ENCODE data around the gene ELF5. TPM values are rescaled to one million over a fixed set of nuclear protein-coding genes. Genes with fewer than 3 reads are reported as not detected.
A peak's percentile ranks its signal among the peaks of the same experiment; 100 is the strongest.

Gene ELF5
- total RNA-seq, 1 experiment from 2014 or later = 0.11 TPM

- intact Hi-C loops (cut with micrococcal nuclease) = loop anchor here (1.0 to 5.0 kb wide), 2 partner anchors 74 to 377 kb away; no protein-coding TSS in a partner anchor
- H3K9me3 ChIP-seq (ENCODE audit: low read length) = no peaks in the 10 kb centered on the region
- POLR2A ChIA-PET (ENCODE audit: unreplicated experiment) = no interaction called here
- no TSS peak for BruUV-seq (replicated peaks)
- no peak overlapping the region for H3K4me2 ChIP-seq (ENCODE audit: low read length)
- ATAC-seq = peak; percentile 99
- no peaks in the 10 kb centered on the region for H3K79me2 ChIP-seq (ENCODE audit: low read length)
- H3K4me3 ChIP-seq (ENCODE audit: low read length) = no peak overlapping the region
- H3K9me2 ChIP-seq (replicated peaks; ENCODE audit: low read length) = no peaks in the 10 kb centered on the region
- H3K9ac ChIP-seq (ENCODE audit: low read length) = no peak overlapping the region
- H3K36me3 ChIP-seq (ENCODE audit: low read depth, low read length) = no peaks in the 10 kb centered on the region
- H4K20me1 ChIP-seq (ENCODE audit: low read length) = no peaks in the 10 kb centered on the region
- TF ChIP-seq, protein P1, sequence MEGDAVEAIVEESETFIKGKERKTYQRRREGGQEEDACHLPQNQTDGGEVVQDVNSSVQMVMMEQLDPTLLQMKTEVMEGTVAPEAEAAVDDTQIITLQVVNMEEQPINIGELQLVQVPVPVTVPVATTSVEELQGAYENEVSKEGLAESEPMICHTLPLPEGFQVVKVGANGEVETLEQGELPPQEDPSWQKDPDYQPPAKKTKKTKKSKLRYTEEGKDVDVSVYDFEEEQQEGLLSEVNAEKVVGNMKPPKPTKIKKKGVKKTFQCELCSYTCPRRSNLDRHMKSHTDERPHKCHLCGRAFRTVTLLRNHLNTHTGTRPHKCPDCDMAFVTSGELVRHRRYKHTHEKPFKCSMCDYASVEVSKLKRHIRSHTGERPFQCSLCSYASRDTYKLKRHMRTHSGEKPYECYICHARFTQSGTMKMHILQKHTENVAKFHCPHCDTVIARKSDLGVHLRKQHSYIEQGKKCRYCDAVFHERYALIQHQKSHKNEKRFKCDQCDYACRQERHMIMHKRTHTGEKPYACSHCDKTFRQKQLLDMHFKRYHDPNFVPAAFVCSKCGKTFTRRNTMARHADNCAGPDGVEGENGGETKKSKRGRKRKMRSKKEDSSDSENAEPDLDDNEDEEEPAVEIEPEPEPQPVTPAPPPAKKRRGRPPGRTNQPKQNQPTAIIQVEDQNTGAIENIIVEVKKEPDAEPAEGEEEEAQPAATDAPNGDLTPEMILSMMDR (conservative IDR thresholded peaks at IDR 0.05; ENCODE audit: low read depth, low read length) = peak; percentile 89
- no peak for TF ChIP-seq EZH2phosphoT487 (IDR thresholded peaks at IDR 0.05; ENCODE audit: borderline replicate concordance, low read length)
- no peak for TF ChIP-seq EZH2 (IDR thresholded peaks at IDR 0.05; ENCODE audit: low read length, unreplicated experiment)
- DNase-seq = peak; percentile 70
- H3K4me1 ChIP-seq (ENCODE audit: insufficient read depth, low read length) = 0 out of 2 replicates have a peak, but pooled peaks cover 7% of the 10 kb centered on the region
- CTCF ChIA-PET = interaction anchor here (0.5 kb wide), 1 partner anchor 141 kb away, joined by 3 read pairs; no protein-coding TSS in a partner anchor
- H3K27ac ChIP-seq (ENCODE audit: low read length) = no peak overlapping the region
- H3F3A ChIP-seq (ENCODE audit: low read length, unreplicated experiment) = no peaks in the 10 kb centered on the region
- H2AFZ ChIP-seq (ENCODE audit: low read length) = peak overlapping the region; percentile 52; the same call in 1 of the 2 replicates
- no peaks in the 10 kb centered on the region for H3K27me3 ChIP-seq (ENCODE audit: low read length)
These were observed 533 bp downstream of the ELF5 start for GRCh38 chr11:34512840-34513681.

- no peaks in the 10 kb centered on the region for H3K27me3 ChIP-seq (ENCODE audit: low read length)
- H3K4me2 ChIP-seq (ENCODE audit: low read length) = no peak overlapping the region
- 0 out of 2 replicates have a peak, but pooled peaks cover 7% of the 10 kb centered on the region for H3K4me1 ChIP-seq (ENCODE audit: insufficient read depth, low read length)
- H3K4me3 ChIP-seq (ENCODE audit: low read length) = no peak overlapping the region
- H3K36me3 ChIP-seq (ENCODE audit: low read depth, low read length) = no peaks in the 10 kb centered on the region
- no peaks in the 10 kb centered on the region for H3K9me3 ChIP-seq (ENCODE audit: low read length)
- H3K79me2 ChIP-seq (ENCODE audit: low read length) = no peaks in the 10 kb centered on the region
- no peaks in the 10 kb centered on the region for H3F3A ChIP-seq (ENCODE audit: low read length, unreplicated experiment)
- BruUV-seq (replicated peaks) = no TSS peak
- H2AFZ ChIP-seq (ENCODE audit: low read length) = no peak overlapping the region
- CTCF ChIA-PET = no interaction called here
- intact Hi-C loops (cut with micrococcal nuclease) = loop anchor here (5.0 kb wide), 1 partner anchor 77 kb away; no protein-coding TSS in a partner anchor
- no peaks in the 10 kb centered on the region for H4K20me1 ChIP-seq (ENCODE audit: low read length)
- POLR2A ChIA-PET (ENCODE audit: unreplicated experiment) = no interaction called here
- H3K9ac ChIP-seq (ENCODE audit: low read length) = no peak overlapping the region
- DNase-seq = no peak
- TF ChIP-seq EZH2 (IDR thresholded peaks at IDR 0.05; ENCODE audit: low read length, unreplicated experiment) = no peak
- no peak for TF ChIP-seq EZH2phosphoT487 (IDR thresholded peaks at IDR 0.05; ENCODE audit: borderline replicate concordance, low read length)
- TF ChIP-seq, protein P1 (conservative IDR thresholded peaks at IDR 0.05; ENCODE audit: low read depth, low read length) = no peak
- no peak for ATAC-seq
- no peaks in the 10 kb centered on the region for H3K9me2 ChIP-seq (replicated peaks; ENCODE audit: low read length)
- no peak overlapping the region for H3K27ac ChIP-seq (ENCODE audit: low read length)
These were observed 2.9 kb downstream of the ELF5 start for GRCh38 chr11:34510673-34511072.

DNA sequence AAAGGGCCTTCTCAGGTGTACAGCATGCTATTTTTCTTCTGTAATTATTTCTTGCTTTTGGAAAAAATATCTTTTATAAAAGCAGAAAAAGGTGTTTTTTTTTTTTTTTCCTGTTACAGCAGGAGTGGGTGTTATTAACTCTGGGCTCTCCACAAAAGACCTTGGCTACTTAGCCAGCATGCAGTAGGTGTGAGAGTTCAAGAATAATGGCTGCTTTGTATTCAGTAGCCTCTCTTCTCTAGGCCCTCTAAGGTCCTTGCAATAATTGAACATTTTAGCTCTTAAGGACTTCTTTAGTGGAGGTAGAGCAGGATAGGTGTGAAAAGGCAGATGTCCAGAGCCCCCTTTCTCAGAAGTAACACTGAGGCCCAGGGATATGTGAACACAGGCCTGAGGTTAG is 3.4 kb downstream of the ELF5 start:
- H3K4me3 ChIP-seq (ENCODE audit: low read length) = no peak overlapping the region
- no peaks in the 10 kb centered on the region for H3K9me2 ChIP-seq (replicated peaks; ENCODE audit: low read length)
- ATAC-seq (no peak), DNase-seq (no peak)
- no TSS peak for BruUV-seq (replicated peaks)
- intact Hi-C loops (cut with micrococcal nuclease) = loop anchor here (5.0 kb wide), 1 partner anchor 77 kb away; no protein-coding TSS in a partner anchor
- H2AFZ ChIP-seq (ENCODE audit: low read length) = no peak overlapping the region
- H3K27me3 ChIP-seq (ENCODE audit: low read length) = no peaks in the 10 kb centered on the region
- ChIA-PET CTCF (no interaction called here), POLR2A (ENCODE audit: unreplicated experiment) (no interaction called here)
- TF ChIP-seq EZH2 (IDR thresholded peaks at IDR 0.05; ENCODE audit: low read length, unreplicated experiment) (no peak), EZH2phosphoT487 (IDR thresholded peaks at IDR 0.05; ENCODE audit: borderline replicate concordance, low read length) (no peak)
- TF ChIP-seq, protein P1 (conservative IDR thresholded peaks at IDR 0.05; ENCODE audit: low read depth, low read length) = no peak
- no peaks in the 10 kb centered on the region for H3K9me3 ChIP-seq (ENCODE audit: low read length)
- no peaks in the 10 kb centered on the region for H3F3A ChIP-seq (ENCODE audit: low read length, unreplicated experiment)
- H3K79me2 ChIP-seq (ENCODE audit: low read length) = no peaks in the 10 kb centered on the region
- H4K20me1 ChIP-seq (ENCODE audit: low read length) = no peaks in the 10 kb centered on the region
- no peak overlapping the region for H3K9ac ChIP-seq (ENCODE audit: low read length)
- 0 out of 2 replicates have a peak, but pooled peaks cover 7% of the 10 kb centered on the region for H3K4me1 ChIP-seq (ENCODE audit: insufficient read depth, low read length)
- no peak overlapping the region for H3K27ac ChIP-seq (ENCODE audit: low read length)
- no peak overlapping the region for H3K4me2 ChIP-seq (ENCODE audit: low read length)
- H3K36me3 ChIP-seq (ENCODE audit: low read depth, low read length) = no peaks in the 10 kb centered on the region
